HG02763 (cell line): ENCODE data around the gene WBP1L.
"Not testable (repeated sequence)": the region's sequence is repeated elsewhere in the genome, so short reads cannot be mapped to it uniquely, and the experiment has no call there.

Experiments used
- ATAC-seq: cut with Tn5 transposase; IDR thresholded peaks from one replicate; pipeline ENCODE4 v1.9.1; 2021; ENCODE audit warnings: mild to moderate bottlenecking, moderate library complexity; ENCODE audit not compliant: unreplicated experiment

Gene WBP1L

DNA sequence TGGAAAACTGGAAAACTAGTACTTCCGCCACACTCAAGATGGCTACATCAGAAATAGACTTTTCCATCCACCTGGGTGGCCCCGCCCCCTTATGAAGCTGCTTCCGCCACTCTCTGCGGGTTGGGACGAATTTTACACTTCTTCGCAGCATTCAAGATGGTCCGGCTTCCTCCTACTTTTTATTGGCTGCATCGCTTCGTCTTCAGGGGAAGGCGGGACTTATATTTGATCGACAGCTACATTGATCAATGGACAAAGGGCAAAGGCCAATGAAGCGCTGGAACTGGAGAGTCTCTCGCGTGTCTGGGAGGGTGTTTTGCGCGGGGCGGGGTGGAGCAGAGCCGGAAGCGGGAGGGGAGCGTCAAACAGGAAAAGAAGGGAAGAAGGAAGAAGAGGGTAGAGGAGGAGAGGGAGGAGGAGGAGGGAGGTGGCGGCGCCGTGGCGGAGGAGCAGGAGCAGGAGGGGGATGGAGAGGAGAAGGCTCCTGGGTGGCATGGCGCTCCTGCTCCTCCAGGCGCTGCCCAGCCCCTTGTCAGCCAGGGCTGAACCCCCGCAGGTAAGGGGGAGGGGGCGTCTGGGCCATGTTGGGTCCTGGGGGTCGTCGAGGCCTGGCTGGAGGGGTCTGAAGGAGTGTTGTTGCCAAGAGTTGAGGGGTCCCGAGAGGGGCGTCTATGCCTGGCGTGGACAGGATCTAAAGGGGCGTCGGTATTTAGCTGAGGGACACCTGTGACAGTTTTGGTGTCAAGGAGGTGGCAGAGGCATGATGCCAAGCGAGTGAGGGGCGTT lies at the start of gene WBP1L:
TSS of gene WBP1L (plus strand) at position 361 of the 786 bp plus-strand sequence. CDS start at position 467, 106 bp downstream.
- peak; percentile 97 for ATAC-seq

DNA sequence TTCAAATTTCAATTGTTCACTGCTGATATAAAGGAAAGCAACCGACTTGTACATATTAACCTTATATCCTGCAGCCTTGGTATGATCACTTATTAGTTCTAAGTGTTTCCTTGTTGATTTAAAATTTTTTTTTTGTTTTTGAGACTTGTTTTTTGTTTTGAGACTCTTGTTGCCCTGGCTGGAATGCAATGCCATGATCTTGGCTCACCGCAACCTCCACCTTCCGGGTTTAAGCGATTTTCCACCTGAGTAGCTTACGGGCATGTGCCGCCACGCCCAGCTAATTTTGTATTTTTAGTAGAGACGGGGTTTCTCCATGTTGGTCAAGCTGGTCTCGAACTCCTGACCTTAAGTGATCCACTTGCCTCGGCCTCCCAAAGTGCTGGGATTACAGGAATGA lies 48.3 kb upstream of the WBP1L start:
- ATAC-seq, result not testable (repeated sequence)

DNA sequence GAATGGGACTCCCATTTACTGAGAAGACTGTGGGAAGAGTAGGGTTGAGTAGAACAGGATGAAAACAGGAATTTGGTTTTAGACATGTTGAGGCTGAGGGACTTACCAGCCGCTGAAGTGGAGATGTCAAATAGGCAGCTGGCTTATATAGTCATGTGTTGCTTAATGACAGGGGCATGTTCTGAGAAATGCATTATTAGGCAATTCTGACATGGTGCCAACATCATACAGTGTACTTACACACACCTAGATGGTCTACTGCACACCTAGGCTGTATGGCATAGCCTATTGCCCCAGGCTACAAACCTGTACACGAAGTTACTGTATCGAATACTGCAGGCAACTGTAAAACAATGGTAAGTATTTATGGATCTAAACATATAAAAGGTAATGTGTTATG lies 47.0 kb upstream of the WBP1L start:
- ATAC-seq, result no peak

DNA sequence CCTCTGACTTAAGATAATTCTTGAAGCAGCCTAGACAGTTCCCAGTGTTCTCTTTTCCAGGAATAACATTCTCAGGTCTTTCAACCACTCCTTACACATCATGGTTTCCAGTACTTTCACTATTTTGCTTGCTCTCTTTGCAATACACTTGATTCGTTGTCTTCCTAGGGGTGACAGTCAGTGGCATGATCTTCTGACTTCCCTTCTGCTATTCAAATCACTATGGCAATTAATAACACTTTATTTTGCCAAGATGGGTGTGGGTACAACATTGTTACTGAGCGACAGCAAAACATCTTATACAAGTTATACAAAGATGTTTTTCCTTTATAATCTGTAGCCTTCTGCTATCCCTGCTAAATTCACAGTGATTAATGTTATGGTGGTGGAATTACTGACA lies 44.9 kb upstream of the WBP1L start:
- no peak for ATAC-seq

DNA sequence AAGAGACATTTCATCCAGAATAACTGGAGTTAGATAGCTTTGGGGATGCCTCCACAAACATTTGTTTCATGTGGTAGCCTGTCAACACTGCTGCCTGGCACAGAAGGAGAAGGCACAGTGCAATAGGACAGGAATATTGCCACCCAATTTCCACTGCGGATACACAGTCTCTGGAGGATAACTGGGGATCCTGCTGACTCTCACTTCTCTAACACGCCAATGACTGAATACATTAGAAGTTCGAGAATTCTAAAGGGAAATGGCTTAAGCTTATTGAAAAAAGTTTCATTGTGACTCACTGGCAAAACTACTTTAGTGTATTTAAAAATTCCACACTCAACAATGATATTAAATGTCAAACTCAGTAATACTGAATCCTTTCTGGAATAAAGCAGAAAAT lies 42.5 kb upstream of the WBP1L start:
- ATAC-seq, result no peak

DNA sequence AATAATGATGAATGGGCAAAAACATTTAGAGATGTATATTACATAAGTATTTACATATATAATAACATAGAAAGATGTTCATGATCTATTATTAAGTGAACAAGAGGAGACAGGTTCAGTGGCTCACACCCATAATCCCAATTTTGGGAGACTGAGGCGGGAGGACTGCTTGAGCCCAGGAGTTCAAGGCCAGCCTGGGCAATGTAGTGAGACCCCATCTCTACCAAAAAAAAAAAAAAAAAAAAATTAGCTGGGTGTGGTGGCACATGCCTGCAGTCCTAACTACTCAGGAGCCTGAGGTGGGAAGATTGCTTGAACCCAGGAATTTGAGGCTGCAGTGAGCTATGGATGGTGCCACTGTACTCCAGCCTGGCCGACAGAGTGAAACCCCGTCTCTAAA lies 42.0 kb upstream of the WBP1L start:
- no peak for ATAC-seq

DNA sequence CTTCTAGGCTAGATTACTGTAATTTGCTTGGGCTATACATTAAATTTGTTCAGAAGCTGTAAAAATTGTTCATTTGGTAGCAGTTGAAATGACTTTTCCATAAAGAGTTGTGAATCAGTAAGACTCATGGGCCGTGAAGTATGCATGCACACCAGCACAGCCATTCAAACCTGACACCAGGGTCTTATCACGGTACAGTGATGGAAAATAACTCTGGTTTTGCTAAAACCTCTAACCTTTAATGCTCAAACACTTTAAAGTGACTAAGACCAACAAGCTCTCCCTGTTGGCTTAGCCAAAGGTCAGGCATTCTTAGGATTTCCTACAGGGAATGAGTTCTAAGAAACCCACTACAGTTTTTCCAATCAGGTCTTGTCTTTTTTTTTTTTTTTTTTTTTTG lies 41.0 kb upstream of the WBP1L start:
- no peak for ATAC-seq

DNA sequence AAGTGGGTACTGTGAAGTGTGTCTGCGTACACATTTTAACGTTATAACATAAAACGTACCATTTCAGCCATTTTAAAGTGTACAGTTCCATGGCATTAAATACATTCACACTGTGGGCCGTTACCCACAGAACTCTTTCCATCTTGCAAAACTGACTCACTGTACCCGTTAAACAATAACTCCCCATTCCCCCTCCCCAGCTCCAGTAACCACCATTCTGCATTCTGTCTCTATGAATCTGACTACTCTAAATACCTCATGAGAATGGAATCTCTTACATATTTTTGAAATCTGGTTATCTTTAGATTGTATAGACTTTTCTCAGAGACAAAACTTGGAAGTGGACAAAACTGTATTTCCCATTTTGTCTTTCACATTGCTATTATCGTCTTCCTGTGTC lies 38.8 kb upstream of the WBP1L start:
- no peak for ATAC-seq

DNA sequence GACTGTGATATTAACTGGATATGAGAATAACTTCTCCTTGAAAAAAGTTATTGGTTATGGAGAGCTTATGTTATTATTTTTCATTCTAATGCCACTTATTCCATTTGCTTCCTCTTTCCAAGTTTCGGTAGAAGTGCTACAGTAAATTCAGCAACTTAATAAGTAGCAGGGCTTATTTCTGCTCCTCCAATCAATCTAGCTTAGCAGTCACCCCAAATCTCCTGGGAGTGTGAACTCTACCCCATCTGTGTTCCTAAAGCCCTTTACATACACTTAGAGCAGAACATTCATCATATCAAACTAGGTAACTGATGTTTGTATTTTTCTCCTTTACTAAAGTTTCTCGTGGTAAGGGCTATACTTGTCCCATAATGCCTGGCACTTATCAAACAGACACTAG lies 38.2 kb upstream of the WBP1L start:
- ATAC-seq, result no peak

DNA sequence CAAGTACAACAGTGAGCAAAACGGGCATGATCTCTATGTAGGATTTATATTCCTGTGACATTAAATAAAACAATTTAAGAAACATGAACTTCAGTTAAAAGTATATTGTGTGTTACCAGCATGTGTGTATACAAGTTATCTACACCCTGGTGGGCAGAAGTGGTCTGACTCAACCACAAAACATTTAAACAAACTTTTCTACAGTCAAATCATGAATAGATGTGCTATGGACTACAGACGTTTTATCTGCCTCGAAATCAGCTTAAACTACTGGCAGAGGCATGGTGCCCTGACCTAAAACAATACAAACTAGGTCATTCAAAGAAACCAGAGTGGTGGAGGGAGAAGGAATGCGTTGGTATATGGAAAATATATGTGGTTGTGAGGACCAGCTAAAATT lies 33.1 kb upstream of the WBP1L start:
- ATAC-seq, result no peak

DNA sequence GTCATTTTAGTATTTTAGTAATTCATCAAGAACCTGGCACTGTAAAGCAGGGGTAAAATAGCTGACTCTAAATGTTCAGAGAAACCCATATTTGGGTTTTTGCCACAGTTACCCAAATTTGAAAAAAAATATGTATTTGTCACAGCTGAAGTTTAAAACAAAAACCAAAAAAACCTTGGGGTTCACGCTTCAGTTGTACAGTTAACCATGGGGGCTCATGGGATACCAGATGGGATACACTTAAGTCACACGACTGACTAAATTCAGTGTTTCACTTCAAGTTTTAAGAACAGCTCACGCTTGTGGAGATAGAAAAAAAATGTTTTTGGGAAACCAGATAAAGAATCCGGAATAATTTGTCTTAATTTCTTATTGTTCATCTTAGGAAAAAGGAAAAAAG lies 31.7 kb upstream of the WBP1L start:
- ATAC-seq, result no peak

DNA sequence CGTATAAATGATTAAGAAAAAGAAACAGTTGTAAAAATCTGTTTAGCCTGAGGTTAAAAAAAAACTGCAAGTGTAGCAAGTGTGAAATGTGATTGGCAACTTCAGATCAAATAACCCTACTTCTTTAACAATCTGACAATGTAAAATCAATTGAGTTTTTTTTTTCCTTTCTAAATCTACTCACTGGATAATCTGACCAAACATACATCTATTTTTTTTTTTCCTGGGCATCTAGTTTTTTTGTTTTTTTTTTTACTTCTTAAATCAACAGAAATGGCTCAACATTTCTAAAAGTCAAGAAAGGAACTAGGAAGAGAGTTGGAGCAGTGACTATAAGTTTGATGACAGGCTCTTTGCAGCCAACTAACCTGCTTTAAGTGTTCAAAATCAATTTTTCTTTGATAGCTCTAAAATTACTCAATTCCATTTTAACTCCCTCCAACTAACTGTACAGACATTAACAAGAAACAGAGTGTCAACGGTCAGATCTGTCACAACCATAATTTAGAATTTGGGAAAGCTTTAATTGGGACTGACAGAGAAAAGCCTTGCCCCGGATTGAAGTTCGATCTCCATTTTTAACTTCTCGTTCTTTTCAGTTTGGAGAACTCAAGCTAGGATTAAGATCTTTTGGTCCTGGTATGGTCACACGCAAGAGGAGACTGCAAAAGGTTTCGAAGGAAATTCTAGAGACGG lies 30.8 kb upstream of the WBP1L start:
- no peak for ATAC-seq

DNA sequence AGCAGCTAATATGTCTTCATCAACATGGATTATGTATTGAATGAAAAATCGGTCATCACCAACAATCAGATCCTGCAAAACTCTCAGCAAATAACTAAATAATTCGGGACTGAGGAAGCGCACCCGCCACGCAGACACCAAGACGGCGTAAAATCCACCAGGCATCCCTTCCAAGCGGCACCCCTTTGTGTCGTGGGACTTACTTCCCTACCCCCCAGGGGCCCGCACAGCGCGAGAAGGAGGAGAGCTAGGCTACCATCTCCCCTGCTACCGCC lies 30.3 kb upstream of the WBP1L start:
- peak; percentile 32 for ATAC-seq

DNA sequence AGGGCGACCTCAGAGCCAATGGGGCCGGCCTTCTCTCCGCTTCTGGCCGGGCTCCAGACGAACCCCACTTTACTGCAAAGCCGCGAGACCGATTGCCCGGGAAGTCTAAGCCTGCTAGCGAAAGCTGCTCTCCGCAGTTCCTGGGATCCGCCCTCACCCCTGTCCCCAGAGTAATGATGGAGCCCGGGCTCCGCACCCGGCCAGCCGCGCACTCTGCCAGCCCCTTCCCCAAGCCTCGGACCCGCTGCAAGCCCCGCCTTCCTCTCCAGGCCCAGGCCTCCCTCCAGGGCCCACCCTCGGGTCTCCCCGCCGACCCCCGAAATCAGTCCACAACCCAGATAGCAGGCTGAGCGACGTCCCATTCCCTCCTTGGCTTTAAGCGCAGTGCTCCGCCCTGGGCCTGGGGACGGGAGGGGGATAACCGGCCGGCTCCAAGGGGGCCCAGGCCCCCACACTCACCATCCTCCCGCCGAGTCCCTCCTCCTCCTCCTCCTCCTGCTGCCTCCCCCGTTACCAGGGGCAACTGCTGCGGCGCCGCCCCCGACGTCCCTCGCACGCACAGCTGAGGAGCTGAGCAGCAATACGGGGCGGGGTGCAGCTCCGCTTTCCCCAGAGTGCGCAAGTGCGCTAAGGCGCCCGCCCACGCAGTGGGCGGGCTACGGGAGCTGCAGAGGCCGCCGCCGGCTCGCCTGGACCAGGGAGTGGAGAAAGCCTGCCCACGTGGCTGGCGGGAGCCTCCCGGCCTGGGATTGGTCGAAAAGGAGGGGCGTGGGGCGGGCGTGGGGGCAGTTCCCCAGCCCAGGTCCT lies 29.7 kb upstream of the WBP1L start, which contains the start of gene ARL3:
TSS of gene ARL3 (minus strand) at position 584 of the 807 bp plus-strand sequence. CDS start at position 462, 122 bp downstream.
- ATAC-seq, result peak; percentile 85

DNA sequence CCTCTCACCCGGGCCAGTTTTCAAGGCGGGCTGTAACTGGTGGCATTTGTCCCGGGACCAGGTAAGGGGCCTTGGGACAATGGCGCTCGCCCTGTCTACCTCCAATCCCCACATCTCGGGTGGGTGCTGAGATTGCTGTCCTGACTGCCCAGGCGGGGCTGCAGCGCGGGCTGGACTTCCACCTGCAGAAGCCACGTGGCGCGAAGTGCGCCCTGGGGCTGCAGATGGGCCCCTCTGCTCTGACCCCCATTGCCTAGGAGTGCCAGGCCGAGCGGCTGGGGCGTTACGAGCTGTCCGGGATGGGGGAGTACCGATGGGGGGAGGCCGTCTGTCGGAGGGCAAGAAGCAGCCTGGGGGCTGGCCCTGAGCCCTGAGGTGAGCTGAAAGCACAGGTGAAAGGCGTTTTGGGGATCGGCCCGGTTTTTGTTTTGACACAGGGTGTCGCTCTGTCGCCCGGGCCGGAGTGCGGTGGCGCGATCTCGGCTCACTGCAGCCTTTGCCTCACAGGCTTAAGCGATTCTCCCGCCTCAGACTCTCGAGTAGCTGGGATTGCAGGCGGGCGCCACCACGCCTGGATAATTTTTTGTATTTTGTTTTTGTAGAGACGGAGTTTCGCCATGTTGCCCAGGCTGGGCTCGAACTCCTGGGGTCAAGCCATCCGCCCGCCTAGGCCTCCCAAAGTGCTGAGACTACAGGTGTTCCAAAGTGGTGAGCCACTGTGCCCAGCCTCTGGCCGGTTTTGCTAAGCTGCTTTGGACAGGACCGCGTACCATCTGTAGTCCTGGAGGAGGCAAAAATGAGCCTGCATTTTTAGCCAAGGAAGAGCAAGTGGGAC lies 28.9 kb upstream of the WBP1L start, which contains the start of gene SFXN2:
TSS of gene SFXN2 (plus strand) at position 16 of the 835 bp plus-strand sequence. CDS start 12,001 bp downstream, outside the sequence.
- peak; percentile 0 for ATAC-seq

DNA sequence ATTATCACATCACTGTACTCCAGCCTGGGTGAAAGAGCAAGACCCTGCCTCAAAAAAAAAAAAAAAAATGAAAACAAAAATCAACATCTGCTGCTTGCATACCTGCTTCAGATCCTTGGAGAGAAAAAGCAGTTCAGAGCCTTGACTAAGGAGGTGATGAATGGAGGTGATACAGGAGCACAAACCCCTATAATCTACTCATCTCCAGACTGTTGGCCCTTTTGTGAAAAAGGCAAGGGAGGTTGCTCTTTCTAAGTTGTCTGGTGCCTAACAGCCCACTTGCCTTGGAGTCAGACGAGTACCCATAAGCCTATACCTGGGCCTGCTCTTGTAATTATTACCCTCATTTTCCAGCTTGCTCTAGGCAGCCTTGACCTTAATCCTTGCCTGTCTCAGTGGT lies 27.9 kb upstream of the WBP1L start:
- no peak for ATAC-seq

DNA sequence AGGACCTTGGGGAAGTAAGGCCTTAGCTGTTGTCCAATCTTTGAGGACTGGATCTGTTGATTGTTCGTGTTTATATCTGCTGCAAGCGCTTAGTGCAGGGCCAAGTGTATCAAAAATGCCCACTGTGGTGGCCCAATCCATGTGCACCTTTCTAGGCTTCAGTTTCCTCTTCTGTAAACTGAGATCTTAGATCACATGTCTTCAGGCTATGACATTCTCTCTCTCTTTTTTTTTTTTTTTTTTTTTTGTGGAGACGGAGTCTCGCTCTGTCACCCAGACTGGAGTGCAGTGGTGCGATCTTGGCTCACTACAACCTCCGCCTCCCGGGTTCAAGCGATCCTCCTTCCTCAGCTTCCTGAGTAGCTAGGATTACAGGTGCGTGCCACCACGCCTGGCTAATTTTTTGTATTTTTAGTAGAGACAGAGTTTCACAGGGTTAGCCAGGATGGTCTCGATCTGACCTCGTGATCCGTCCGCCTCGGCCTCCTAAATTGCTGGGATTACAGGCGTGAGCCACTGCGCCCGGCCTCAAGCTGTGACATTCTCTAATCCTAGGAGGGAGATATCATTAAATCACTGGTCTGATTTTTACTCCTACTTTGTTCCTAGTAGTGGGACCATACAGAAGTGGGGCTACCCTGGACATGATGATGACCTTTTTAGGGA lies 26.7 kb upstream of the WBP1L start:
- ATAC-seq, result not testable (repeated sequence)

DNA sequence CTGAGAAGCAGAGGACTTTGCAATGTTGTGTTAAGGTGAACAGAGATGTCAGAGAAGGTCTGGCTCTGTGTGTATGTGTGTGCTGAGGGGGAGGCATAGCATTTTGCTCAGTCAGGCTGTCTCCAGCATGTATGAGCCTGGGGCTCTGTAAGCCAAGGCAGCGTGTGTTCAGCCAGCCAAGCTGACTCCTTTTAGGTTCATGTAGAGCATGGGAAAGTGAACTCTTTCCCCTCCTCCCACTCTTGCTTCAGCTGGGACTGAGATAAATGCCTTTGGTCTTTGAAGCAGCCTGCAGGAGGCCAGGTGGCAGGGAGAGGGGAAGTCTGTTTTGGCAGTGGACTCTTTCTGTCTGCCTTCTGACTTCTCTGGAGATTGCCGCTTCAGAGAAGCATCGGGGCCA lies 25.5 kb upstream of the WBP1L start:
- no peak for ATAC-seq

DNA sequence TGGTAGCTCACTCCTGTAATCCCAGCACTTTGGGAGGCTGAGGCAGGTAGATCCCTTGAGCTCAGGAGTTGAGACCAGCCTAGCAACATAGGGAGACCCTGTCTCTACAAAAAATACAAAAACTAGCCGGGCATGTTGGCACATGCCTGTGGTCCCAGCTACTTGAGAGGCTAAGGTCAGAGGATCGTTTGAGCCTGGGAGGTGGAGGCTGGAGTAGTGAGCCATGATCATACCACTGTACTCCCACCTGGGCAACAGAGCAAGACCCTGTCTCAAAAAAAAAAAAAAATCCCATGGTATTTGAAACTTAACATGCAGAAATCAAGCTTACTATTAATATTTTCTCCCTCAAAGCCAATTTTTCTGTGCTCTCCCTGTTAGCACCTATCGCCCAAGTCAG lies 23.4 kb upstream of the WBP1L start:
- no peak for ATAC-seq

DNA sequence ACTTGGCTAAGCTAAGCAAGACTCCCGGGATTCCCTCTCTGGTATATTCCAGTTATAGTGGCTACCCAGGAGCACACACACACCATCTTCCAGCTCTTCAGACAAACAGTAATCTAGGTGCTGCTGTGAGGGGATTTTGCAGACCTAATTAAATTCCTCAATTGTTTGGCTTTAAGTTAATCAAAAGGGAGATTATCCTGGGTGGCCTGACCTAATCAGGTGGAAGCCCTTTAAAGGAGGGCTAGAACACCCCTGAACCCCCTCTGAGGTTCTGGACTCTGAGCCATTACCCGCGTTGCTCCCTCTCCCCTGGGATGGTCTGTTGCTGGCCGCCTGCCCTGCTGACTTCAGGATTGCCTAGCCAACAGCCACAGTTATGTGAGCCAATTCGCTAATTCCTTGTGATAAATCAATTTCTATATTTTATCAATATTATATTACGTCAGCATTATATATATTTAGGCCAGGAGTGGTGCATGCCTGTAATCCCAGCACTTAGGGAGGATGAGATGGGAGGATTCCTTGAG lies 22.9 kb upstream of the WBP1L start:
- no peak for ATAC-seq
